Measurements from ENCODE around the gene CTU1. TPM values are rescaled to one million over a fixed set of nuclear protein-coding genes. Genes with fewer than 3 reads are reported as not detected.

CTU1 gene
- total RNA-seq, 3 donors from 2014 or later (not counting 1 experiment from before 2014, with no cell fraction given), result 2.5 to 6.5 (median 3.8) TPM

- H3K27ac Mint-ChIP-seq, result no peak overlapping the region
Measured at GRCh38 chr19:51101171-51101865, 6.9 kb downstream of the CTU1 start.

DNA sequence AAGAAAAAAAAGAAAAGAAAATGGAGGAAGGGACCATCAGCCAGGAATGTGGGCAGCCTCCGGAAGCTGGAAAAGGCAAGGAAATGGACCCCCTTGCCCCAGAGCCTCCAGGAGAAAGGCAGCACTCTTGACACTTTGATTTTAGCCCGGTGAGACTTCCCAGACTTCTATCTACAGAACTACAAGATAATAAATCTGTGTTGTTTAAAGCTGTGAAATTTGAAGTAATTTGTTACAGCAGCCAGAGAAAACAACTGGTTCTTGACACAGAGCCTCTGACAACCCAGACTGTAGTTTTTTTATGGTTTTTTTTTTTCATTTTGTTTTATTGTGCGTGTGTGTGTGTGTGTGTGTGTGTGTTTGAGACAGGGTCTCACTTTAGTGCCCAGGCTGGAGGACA is 7.6 kb downstream of the CTU1 start:
- WGBS (ENCODE audit: insufficient coverage), result 71% methylated on average over 2 of the region's 3 CpGs
- no peak overlapping the region for H3K4me3 ChIP-seq (ENCODE audit: low read length)
- intact Hi-C loops (cut with micrococcal nuclease), result no loop called here
- Mint-ChIP-seq H3K27me3 (ENCODE audit: low read depth in 2 of 2) (no peaks in the 10 kb centered on the region), H3K4me1 (peaks cover 31 to 42% of the 10 kb centered on the region in 2 donors), H3K4me3 (no peak overlapping the region), H3K9me3 (no peaks in the 10 kb centered on the region), H3K27ac (no peak overlapping the region), H3K36me3 (no peaks in the 10 kb centered on the region)
- peaks cover 23% of the 10 kb centered on the region for H3K4me1 ChIP-seq (ENCODE audit: control insufficient read depth, insufficient read depth, low read length)
- no peaks in the 10 kb centered on the region for H3K27me3 ChIP-seq (ENCODE audit: control insufficient read depth, insufficient read depth, low read length)
- no peak for DNase-seq
- no peak for ATAC-seq
- H3K9me3 ChIP-seq (ENCODE audit: control insufficient read depth, insufficient read depth, low read length), result no peaks in the 10 kb centered on the region
- TF ChIP-seq, protein P1, sequence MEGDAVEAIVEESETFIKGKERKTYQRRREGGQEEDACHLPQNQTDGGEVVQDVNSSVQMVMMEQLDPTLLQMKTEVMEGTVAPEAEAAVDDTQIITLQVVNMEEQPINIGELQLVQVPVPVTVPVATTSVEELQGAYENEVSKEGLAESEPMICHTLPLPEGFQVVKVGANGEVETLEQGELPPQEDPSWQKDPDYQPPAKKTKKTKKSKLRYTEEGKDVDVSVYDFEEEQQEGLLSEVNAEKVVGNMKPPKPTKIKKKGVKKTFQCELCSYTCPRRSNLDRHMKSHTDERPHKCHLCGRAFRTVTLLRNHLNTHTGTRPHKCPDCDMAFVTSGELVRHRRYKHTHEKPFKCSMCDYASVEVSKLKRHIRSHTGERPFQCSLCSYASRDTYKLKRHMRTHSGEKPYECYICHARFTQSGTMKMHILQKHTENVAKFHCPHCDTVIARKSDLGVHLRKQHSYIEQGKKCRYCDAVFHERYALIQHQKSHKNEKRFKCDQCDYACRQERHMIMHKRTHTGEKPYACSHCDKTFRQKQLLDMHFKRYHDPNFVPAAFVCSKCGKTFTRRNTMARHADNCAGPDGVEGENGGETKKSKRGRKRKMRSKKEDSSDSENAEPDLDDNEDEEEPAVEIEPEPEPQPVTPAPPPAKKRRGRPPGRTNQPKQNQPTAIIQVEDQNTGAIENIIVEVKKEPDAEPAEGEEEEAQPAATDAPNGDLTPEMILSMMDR (IDR thresholded peaks at IDR 0.05), result no peak
- H3K36me3 ChIP-seq (ENCODE audit: control insufficient read depth, insufficient read depth, low read length), result peaks cover 39% of the 10 kb centered on the region
- H3K27ac ChIP-seq (ENCODE audit: low read length), result no peak overlapping the region

More at GRCh38 chr19:51101171-51101865, 6.9 kb downstream of the CTU1 start:
- no peak overlapping the region for H3K27ac ChIP-seq (ENCODE audit: low read length)
- no peaks in the 10 kb centered on the region for H3K9me3 ChIP-seq (ENCODE audit: control insufficient read depth, insufficient read depth, low read length)
- Mint-ChIP-seq H3K36me3 (no peaks in the 10 kb centered on the region), H3K9me3 (no peaks in the 10 kb centered on the region), H3K27me3 (ENCODE audit: low read depth in 2 of 2) (no peaks in the 10 kb centered on the region), H3K4me3 (no peak overlapping the region), H3K4me1 (peaks cover 38 to 49% of the 10 kb centered on the region in 2 donors)
- TF ChIP-seq, protein P1 (IDR thresholded peaks at IDR 0.05), result no peak
- H3K4me1 ChIP-seq (ENCODE audit: control insufficient read depth, insufficient read depth, low read length), result peaks cover 23% of the 10 kb centered on the region
- no peak overlapping the region for H3K4me3 ChIP-seq (ENCODE audit: low read length)
- intact Hi-C loops (cut with micrococcal nuclease), result no loop called here
- DNase-seq (no peak), ATAC-seq (no peak)
- no peaks in the 10 kb centered on the region for H3K27me3 ChIP-seq (ENCODE audit: control insufficient read depth, insufficient read depth, low read length)
- 97% methylated on average over 2 of the region's 5 CpGs for WGBS (ENCODE audit: insufficient coverage)
- H3K36me3 ChIP-seq (ENCODE audit: control insufficient read depth, insufficient read depth, low read length), result peaks cover 39% of the 10 kb centered on the region

DNA sequence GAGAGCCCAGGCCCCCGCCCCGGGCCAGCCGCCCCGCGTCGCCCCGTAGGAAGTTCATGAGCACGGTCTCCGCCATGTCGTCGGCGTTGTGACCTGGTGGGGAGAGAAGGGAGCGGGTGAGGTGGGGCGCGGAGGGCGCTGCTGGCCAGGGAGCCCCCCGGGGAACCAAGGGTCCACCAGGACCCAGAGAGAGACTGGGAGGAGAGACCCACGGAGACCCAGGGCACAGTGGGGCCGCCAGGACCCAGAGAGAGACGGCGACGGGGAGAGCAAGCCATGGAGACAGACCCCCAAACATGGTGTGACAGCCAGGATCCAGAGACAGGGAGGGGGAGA is 9.2 kb downstream of the CTU1 start:
- Histone ChIP-seq H3K27ac (ENCODE audit: low read length) (no peak overlapping the region), H3K9me3 (ENCODE audit: control insufficient read depth, insufficient read depth, low read length) (no peaks in the 10 kb centered on the region), H3K4me3 (ENCODE audit: low read length) (no peak overlapping the region), H3K4me1 (ENCODE audit: control insufficient read depth, insufficient read depth, low read length) (peaks cover 29% of the 10 kb centered on the region), H3K27me3 (ENCODE audit: control insufficient read depth, insufficient read depth, low read length) (no peaks in the 10 kb centered on the region), H3K36me3 (ENCODE audit: control insufficient read depth, insufficient read depth, low read length) (peaks cover 34% of the 10 kb centered on the region)
- H3K36me3 Mint-ChIP-seq, result no peaks in the 10 kb centered on the region
- peak overlapping the region; percentile 45 to 77 for H3K27ac Mint-ChIP-seq
- intact Hi-C loops (cut with micrococcal nuclease), result loop anchor here (10.0 kb wide), 1 partner anchor 164 kb away; no protein-coding TSS in a partner anchor
- ATAC-seq, result no peak
- H3K4me3 Mint-ChIP-seq, result no peak overlapping the region
- no peaks in the 10 kb centered on the region for H3K9me3 Mint-ChIP-seq
- TF ChIP-seq, protein P1 (IDR thresholded peaks at IDR 0.05), result no peak
- no peaks in the 10 kb centered on the region for H3K27me3 Mint-ChIP-seq (ENCODE audit: low read depth in 2 of 2)
- WGBS (ENCODE audit: insufficient coverage), result 88% methylated on average over 22 of the region's 22 CpGs
- DNase-seq, result no peak
- H3K4me1 Mint-ChIP-seq, result peaks cover 25 to 30% of the 10 kb centered on the region in 2 donors

Data from natural killer cell (primary cell).